ENCODE data around the gene LMNB1. TPM values are rescaled to one million over a fixed set of nuclear protein-coding genes. Genes with fewer than 3 reads are reported as not detected.

LMNB1 gene
- total RNA-seq, 1 experiment from 2014 or later: 211 TPM

DNA sequence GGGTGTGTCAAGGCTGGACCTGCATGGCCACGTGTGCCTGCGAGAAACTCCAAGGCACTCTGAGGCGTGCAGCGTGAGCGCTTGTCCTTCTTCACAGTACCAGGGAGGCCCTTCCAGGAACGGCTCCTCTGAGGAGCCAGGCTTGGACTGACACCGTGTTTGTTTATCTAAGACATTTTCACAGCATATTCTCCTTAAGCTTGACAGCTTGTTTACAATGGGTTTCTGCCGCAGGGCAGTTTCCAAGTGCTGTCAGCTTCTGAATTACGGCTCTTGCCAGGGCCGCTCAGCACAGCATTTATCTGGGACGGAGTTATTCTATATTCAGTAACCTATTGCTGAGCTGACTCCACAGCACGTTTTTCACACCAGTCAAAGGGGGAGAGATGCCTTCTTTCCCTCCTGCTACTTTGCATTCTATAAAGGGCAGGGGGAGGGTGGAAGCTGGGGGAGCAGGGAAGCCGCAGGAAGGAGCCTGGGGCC, 98.4 kb downstream of the LMNB1 start:
- H3K79me2 ChIP-seq (ENCODE audit: insufficient read depth, low read length): no peaks in the 10 kb centered on the region
- H4K91ac ChIP-seq (ENCODE audit: insufficient read length, low read depth, low read length): no peak overlapping the region
- H2BK5ac ChIP-seq (ENCODE audit: insufficient read length, low read length): no peak overlapping the region
- no peak overlapping the region for H2AK5ac ChIP-seq (ENCODE audit: insufficient read length, low read length)
- H4K8ac ChIP-seq (replicated peaks; ENCODE audit: insufficient read length, low read depth, low read length): no peak overlapping the region
- TF ChIP-seq, protein P1, sequence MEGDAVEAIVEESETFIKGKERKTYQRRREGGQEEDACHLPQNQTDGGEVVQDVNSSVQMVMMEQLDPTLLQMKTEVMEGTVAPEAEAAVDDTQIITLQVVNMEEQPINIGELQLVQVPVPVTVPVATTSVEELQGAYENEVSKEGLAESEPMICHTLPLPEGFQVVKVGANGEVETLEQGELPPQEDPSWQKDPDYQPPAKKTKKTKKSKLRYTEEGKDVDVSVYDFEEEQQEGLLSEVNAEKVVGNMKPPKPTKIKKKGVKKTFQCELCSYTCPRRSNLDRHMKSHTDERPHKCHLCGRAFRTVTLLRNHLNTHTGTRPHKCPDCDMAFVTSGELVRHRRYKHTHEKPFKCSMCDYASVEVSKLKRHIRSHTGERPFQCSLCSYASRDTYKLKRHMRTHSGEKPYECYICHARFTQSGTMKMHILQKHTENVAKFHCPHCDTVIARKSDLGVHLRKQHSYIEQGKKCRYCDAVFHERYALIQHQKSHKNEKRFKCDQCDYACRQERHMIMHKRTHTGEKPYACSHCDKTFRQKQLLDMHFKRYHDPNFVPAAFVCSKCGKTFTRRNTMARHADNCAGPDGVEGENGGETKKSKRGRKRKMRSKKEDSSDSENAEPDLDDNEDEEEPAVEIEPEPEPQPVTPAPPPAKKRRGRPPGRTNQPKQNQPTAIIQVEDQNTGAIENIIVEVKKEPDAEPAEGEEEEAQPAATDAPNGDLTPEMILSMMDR (conservative IDR thresholded peaks at IDR 0.05): no peak
- no peak overlapping the region for H3K4ac ChIP-seq (ENCODE audit: low read depth, low read length)
- H3K79me1 ChIP-seq (ENCODE audit: insufficient read depth, low read depth, low read length, poor library complexity, severe bottlenecking): no peaks in the 10 kb centered on the region
- H3K4me2 ChIP-seq (ENCODE audit: insufficient read depth, insufficient read length, low read length): no peak overlapping the region
- H3K9ac ChIP-seq (ENCODE audit: extremely low read depth, insufficient read length, low read length): no peak overlapping the region
- Mint-ChIP-seq H3K27ac (peak overlapping the region in 1 of 3 experiments; percentile 62; a peak in 2 of 7 replicates), H3K36me3 (ENCODE audit: insufficient read depth in 1 of 3, low read depth in 3 of 3) (peaks cover 2 to 12% (median 3%) of the 10 kb centered on the region in 3 experiments; a peak in 5 of 7 replicates), H3K9me3 (no peaks in the 10 kb centered on the region), H3K4me1 (peaks cover 13 to 19% of the 10 kb centered on the region in 2 experiments), H3K4me3 (no peak overlapping the region), H3K27me3 (ENCODE audit: low read depth) (no peaks in the 10 kb centered on the region)
- no peak overlapping the region for H4K5ac ChIP-seq (ENCODE audit: insufficient read length, low read depth, low read length)
- H4K20me1 ChIP-seq (ENCODE audit: control insufficient read depth, insufficient read depth, insufficient read length): no peaks in the 10 kb centered on the region
- no peak overlapping the region for H3T11ph ChIP-seq (ENCODE audit: low read length)
- WGBS (ENCODE audit: extremely low coverage, insufficient read length, low lambda C conversion rate): no CpG with 5 or more reads among the region's 13 CpGs
- no peak overlapping the region for H3K23ac ChIP-seq (ENCODE audit: insufficient read length, low read depth, low read length)
- H2BK120ac ChIP-seq (ENCODE audit: low read depth, low read length, poor library complexity, severe bottlenecking): no peak overlapping the region
- H3K9me3 ChIP-seq (ENCODE audit: control insufficient read depth, low read depth, low read length): no peaks in the 10 kb centered on the region
- no peak overlapping the region for H3K18ac ChIP-seq (ENCODE audit: insufficient read length, low read depth, low read length)
- no peaks in the 10 kb centered on the region for H3K27me3 ChIP-seq (ENCODE audit: insufficient read depth, low read length)
- H2BK20ac ChIP-seq (ENCODE audit: low read depth, low read length, poor library complexity, severe bottlenecking): no peak overlapping the region
- no peak overlapping the region for H2AFZ ChIP-seq (ENCODE audit: low read length)
- H3K23me2 ChIP-seq (ENCODE audit: insufficient read length, low read depth, low read length, poor library complexity, severe bottlenecking): no peaks in the 10 kb centered on the region
- H3K27ac ChIP-seq (ENCODE audit: insufficient read length, low read depth, low read length): no peak overlapping the region
- H3K56ac ChIP-seq (ENCODE audit: insufficient read length, low read depth, low read length): no peak overlapping the region
- no peak overlapping the region for H2BK15ac ChIP-seq (ENCODE audit: low read depth, low read length)
- DNase-seq: no peak
- no peak overlapping the region for H2BK12ac ChIP-seq (ENCODE audit: insufficient read length, low read depth, low read length)
- H3K14ac ChIP-seq (ENCODE audit: insufficient read depth, low read length): no peak overlapping the region; the same call in 1 of the 2 replicates
- peaks cover 6% of the 10 kb centered on the region; the same call in 1 of the 2 replicates for H3K4me1 ChIP-seq (ENCODE audit: insufficient read depth, low read length)

All from H9 (cell line).